Measurements from ENCODE around the gene KERA. TPM values are rescaled to one million over a fixed set of nuclear protein-coding genes. Genes with fewer than 3 reads are reported as not detected.

The KERA gene
- total RNA-seq, 1 donor from 2014 or later: 3.1 TPM

DNA sequence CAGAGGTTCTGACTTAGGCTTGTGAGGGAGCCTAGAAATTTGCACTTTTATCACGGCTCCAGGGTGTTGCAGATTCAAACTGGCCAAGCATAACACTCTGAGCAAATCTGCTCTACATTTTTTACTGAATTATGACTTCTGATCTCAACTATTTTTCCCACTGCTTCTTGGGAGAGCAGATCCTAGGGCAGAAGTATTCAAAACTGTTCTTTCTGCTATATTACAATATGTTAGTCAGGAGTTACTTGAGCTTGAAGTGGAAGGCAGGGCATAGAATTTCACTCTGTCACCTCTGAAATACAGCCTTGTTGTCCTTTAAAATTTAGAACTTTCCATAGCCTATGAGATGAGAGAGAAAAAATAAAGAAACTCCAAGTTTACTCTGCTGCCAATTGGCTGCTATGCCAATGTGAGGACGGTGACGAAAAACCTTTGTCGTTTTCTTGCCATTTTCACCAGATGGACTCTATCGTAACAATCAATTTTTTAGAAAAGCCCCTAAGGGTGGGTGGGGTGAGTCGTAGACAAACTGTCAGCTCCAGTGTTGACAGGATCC is 16.4 kb upstream of the KERA start:
- peak; percentile 40 for DNase-seq (ENCODE audit: low spot score)

- DNase-seq (ENCODE audit: low spot score): peak; percentile 49
Measured at GRCh38 chr12:91073426-91073825, 15.6 kb upstream of the KERA start.

DNA sequence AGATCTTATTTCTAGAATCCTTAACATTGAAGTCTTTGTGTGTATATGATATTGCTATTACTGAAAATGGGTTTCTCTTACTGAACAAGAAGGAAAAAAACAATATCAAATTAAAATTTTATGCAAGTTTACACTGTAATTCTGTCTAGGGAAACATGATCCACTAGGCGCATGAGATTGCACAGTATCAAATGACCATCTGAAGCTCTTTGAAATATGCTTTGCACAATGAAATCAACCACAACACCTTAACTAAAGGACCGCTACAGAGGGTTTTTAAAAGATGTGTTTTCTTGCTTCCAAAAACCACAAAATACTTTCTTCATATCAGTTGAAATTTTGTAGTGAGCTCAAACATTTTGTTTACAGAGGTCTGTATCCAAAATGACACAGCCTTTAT is 15.1 kb upstream of the KERA start:
- no peak for DNase-seq (ENCODE audit: low spot score)

DNA sequence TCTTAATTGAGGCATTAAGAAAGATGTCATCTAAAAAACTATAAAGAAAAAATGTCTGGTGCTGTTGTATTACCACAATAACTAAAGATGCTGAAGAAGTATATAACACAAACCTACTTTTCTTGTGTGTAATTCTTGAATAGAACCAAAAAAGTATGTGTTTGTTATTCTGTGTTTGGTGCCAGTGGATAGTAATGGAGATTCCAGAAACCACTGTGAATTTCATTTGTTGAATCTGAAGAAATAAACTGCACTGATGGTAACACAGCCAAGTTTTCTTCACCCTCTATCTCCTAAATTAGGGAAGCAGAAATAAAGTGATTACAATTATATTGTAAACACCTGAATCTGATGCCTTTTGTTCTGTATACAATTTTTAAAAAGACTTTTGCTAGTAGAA is 13.1 kb upstream of the KERA start:
- no peak for DNase-seq (ENCODE audit: low spot score)

DNA sequence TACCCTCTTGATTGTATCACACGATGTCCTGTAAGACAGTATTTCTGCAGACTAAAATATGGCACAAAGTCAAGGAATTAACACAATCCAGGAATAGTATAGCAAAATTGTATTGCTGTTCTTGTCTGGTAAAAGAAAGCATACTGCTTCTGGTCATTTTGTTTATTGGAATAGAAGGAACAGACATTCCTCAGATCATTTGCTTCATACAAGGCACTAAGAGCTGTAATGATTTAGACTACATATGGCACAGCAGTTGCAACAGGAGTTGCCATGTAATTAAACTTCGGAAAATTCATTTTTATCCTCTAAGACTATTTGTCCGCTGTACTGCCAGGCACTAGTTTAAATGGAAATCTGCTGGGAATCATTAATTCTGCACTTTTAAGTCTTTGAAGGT is 7.6 kb upstream of the KERA start:
- no peak for DNase-seq (ENCODE audit: low spot score)

- DNase-seq (ENCODE audit: low spot score): no peak
Measured at GRCh38 chr12:91064640-91065039, 6.8 kb upstream of the KERA start.

- no peak for DNase-seq (ENCODE audit: low spot score)
Measured at GRCh38 chr12:91061091-91061490, 3.3 kb upstream of the KERA start.

- no peak for DNase-seq (ENCODE audit: low spot score)
Measured at GRCh38 chr12:91059211-91059610, 1.4 kb upstream of the KERA start.

DNA sequence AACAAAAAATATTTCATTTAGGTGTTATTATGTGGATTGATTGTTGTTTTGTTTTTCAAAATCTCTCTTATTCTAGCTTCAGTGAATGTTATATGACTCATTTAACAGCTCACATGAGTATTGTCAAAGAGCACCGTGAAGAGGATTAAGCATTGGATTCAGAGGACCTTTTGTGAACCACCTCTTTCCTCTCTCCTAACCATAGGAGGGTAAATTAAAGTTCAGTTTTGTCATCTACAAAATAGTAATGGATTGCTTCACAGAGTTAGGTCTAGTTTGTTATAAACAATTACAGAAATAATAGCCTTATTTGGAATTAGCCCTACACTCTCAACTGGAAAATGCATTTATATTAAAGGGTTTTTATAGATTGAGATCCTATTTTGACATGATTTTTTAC is 962 bp upstream of the KERA start:
- DNase-seq (ENCODE audit: low spot score): no peak

GRCh38 chr12:91056488-91056887 is 1.3 kb downstream of the KERA start:
- DNase-seq (ENCODE audit: low spot score): no peak

DNA sequence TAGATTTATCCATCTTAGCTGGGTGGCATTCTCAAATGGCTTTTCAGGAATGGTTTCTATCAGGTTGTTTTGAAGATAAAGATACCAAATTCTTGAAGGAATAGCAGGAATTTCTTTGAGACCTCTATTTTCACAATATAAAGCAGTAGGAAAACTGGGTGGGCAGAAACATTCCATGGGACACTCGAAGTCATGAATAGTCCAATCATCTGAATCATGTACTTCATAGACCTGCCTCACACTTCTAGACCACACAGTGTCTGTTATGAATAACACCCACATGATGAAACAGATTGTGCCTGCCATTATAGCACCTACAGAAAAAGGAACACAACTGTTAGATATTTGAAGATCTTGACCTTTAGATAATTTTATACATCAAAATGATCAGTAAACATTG is 1.8 kb downstream of the KERA start:
- DNase-seq (ENCODE audit: low spot score): no peak

DNA sequence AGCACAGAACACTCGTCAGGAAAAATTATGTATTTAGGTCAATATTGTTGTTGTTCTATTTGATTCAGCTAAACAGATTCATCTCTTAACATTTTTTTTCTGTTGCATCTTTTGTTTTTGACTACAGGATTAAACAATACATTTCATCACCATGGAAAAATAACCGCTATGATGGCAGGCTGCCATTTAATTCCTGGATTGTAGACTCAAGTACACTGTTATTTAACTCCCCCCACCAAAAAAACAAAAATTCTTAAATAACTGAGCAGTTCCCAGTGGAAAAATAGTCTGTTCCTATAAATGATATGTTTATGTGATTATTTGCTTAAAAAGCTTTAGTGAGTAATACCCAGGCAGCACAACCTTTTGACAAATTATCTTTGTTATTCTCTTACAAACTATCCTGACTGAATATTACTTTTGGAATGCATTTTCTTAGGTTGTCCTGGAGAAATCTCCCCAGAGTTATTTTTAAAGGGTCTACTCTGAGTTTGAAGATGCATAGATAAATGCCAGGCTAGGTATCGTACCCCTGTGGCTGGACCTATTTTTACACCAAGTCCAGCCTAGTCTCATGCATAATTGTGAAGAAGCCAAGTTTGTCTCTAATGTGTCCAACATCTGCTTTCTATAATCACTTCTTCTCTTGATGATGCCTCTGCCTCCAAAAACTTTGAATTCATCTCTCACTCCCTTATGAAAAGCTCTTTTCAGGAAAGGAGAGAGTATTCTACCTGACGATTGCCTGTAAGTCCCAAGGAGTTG is 3.7 kb downstream of the KERA start:
- no peak for DNase-seq (ENCODE audit: low spot score)

DNA sequence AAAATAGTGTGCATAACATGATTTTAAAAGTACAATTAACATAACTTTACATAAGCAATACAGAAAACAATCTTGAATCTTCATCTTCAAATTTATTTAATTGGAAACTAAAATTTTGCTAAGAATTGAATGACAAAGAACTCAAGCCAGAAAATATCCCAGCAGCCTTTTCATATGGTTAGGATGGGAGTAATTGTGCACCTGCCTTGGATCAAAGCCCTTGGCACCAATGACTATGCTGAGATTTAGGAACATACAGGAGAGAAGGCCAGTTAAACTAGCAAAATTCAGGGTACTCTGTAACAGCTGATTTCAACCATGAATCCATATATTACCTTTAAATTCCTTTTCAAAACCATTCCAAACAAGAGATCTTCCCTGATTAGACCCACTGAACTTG is 5.8 kb downstream of the KERA start:
- no peak for DNase-seq (ENCODE audit: low spot score)

DNA sequence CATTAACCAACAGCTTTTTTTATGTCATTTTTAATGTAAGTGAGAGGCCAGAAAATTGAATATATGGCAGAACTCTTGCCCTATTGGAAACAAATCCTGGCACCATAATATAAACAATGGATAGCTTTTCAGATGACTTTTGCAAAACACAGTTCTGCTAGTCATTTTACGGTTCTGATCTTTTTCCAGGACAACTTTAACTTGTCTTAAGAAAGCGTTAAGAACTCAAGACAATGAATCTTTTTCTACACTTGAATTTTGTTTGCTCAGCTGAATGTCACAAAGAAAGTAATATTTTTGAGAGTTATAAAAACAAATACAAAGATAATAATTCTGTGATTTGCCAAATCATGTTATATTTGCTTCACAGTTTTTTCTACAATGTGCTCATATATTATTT is 13.2 kb downstream of the KERA start:
- no peak for DNase-seq (ENCODE audit: low spot score)

DNA sequence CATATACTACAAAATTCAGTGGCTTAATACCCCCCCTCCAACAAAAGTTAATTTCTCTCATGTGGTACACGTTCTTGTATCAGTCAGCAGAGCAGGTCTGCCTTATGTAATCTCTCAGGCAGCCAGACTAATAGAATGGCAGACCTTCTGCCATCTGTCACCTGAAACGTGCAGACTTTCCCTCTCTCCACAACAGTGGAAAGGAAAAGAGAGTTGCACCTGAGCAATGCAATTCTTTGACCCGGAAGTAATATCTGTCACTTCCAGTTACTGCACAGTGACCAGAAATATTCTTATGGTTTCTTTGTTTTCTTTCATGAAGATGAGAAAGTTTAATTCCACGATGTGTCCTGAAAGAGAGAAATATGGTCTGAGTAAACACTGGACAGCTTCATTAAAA is 14.4 kb downstream of the KERA start:
- no peak for DNase-seq (ENCODE audit: low spot score)

DNA sequence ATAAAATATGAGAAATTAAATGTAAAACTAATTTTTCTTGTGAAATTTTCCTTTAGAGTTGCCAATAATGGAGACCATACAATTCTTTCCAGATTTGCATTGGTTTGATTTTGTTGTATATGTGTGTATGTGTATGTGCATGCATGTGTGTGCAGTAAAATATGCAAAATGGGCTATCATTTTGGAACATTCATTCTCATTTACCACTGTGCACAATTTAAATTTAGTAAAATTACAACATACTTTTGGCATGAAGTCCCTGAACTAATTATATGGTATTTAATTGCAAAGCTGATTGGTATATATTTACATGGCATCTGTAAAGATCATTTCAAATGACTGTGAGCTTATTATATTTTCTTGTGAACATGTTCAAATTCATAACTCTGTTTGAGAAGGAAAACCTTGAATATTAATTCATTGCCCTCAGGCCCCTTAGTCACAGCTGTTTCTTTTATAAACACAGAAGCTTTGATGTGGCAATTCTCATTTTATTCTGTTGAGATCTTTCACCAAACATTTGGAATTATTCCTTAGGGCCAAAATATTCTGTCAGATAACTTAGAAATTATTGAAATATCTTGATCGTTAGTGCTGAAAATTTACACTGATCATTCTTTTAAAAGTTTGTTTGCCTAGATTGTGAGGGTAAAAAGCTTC is 17.6 kb downstream of the KERA start:
- no peak for DNase-seq (ENCODE audit: low spot score)

DNA sequence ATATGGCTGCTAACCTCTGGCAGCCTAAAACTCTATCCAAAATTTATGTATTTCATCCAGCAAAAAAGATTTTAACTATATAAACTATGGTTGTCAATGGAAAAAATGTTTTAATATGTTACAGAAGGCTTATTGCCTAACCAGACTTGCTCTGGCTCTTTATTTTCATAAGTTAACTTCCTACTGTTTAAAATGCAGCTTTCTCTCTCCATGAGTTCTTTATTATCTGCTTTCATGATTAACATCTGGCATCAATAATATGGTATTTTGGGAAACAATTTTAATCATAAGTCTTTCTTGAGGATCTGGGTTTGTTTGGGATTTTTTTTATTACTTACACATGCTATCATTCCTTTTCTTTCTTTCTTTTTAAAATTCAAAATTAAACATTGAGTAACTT is 20.5 kb downstream of the KERA start:
- DNase-seq (ENCODE audit: low spot score): peak; percentile 15

GRCh38 chr12:91033251-91033650 is 24.6 kb downstream of the KERA start:
- DNase-seq (ENCODE audit: low spot score): no peak

DNA sequence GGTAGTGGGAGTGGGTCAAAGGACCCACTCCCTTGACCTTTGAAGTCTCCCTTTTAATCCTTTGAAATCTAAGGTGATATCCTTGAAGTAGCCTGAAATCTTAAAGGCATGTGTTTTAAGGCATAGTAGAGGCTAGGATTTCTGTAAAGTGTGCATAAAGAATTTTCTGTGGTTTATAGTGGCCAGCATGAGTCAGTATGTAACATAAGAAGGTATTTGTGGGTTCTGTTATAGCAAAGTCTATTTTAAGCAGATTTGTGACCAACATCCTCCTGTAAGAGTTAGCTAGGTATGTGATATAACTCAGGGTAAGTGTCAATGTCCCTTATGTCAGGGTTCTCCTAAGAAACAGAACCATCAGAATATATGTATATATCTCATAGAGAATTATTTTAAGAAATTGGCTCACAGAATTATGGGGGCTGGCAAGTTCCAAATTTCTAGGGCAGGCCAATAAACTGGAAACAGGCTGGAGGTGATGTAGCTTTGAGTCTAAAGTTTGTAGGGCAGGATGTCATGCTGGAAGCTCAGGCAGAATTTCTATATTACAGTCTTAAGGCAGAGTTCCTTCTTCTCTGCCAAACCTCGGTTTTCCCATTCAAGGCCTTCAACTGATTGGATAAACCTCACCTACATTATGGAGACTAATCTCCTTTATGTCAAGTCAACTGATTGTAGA is 34.4 kb downstream of the KERA start:
- peak; percentile 4 for DNase-seq (ENCODE audit: low spot score)

GRCh38 chr12:91021076-91021475 is 36.7 kb downstream of the KERA start:
- DNase-seq (ENCODE audit: low spot score): no peak

GRCh38 chr12:91019455-91019854 is 38.4 kb downstream of the KERA start:
- DNase-seq (ENCODE audit: low spot score): no peak

DNA sequence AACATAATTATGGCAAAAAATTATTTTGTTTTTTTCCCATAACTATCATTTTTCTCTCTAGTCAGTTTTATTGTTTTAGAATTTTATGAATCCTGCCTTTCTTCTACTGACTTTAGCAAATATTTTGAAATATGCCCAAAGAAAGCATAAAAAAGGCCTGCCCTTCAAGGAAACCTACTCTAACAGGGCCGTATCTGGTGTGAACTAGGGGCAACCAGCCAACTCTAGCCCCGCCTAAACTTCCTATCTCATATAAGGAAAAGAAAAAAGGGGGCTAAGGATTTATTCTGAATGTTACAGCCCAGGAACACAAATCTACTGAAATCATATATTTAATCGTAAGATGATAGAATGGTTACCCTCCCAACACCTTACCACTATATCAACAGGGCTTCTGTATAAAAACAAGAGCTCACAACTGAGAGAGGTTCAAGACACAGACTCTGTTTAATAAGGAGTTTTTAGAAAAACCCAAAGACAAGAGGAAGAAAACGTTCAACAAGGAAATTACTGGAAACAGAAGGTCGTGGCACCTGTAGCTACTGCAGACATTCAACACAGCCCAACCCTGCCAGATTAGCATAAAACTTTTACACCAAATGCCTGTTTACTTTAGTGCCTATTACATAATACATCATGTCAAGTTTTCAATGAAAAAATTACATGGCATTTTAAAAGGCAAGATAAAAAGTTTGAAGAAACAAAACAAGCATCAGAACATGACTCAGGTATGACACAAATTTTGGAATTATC is 40.1 kb downstream of the KERA start:
- no peak for DNase-seq (ENCODE audit: low spot score)

All from umbilical cord (tissue), 2 donors.